IPS-NIHi7 (cell line): ENCODE measurements around the gene NAV3.

Experiments
- DNase-seq: peaks from one replicate; pipeline ENCODE4 v3.0.0; 2012; ENCODE audit warnings: mixed read lengths; ENCODE audit errors: extremely low spot score

Gene NAV3, protein sequence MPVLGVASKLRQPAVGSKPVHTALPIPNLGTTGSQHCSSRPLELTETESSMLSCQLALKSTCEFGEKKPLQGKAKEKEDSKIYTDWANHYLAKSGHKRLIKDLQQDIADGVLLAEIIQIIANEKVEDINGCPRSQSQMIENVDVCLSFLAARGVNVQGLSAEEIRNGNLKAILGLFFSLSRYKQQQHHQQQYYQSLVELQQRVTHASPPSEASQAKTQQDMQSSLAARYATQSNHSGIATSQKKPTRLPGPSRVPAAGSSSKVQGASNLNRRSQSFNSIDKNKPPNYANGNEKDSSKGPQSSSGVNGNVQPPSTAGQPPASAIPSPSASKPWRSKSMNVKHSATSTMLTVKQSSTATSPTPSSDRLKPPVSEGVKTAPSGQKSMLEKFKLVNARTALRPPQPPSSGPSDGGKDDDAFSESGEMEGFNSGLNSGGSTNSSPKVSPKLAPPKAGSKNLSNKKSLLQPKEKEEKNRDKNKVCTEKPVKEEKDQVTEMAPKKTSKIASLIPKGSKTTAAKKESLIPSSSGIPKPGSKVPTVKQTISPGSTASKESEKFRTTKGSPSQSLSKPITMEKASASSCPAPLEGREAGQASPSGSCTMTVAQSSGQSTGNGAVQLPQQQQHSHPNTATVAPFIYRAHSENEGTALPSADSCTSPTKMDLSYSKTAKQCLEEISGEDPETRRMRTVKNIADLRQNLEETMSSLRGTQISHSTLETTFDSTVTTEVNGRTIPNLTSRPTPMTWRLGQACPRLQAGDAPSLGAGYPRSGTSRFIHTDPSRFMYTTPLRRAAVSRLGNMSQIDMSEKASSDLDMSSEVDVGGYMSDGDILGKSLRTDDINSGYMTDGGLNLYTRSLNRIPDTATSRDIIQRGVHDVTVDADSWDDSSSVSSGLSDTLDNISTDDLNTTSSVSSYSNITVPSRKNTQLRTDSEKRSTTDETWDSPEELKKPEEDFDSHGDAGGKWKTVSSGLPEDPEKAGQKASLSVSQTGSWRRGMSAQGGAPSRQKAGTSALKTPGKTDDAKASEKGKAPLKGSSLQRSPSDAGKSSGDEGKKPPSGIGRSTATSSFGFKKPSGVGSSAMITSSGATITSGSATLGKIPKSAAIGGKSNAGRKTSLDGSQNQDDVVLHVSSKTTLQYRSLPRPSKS (N-terminal part only)

DNA sequence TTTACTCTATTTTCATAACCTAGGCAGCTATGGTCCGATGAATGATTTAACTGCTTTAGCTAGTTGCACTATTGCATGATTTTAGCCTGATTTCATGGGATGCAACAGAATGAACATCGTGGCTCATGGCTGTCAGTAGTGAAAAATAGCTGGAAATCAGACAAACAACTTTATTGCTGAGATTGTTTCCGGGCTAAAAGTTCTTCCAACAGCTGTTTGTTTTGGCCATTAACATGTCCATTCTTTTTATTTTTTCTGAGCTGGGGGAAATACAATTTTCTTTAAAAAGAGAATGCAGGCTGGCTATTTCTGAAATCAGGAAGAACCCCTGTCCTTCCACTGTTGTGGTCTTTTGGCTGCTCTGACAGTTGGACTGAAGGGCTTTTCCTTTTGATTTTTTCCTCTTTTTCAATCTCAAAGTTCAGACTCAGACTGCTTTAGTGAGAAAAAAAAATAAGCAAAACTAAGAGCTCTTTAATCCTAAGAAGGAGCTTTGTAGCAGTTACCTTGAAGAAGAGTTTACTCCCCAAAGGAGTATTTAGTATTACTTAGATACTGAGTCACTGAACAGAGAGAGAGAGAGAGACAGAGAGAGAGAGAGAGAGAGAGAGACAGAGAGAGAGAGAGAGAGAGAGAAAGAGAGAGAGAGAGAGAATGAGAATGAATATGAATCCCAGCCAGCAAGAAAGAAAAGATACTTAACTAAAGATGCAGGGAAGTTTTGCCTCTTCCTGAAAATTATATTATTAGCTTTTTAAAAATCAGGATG, at the start of gene NAV3:
TSS of gene NAV3 (plus strand) at position 312 of the 769 bp plus-strand sequence. CDS start 568 bp downstream, outside the sequence.
- DNase-seq, result no peak

- DNase-seq, result peak; percentile 21
These were observed 48.7 kb upstream of the NAV3 start for GRCh38 chr12:77782034-77782433.

DNA sequence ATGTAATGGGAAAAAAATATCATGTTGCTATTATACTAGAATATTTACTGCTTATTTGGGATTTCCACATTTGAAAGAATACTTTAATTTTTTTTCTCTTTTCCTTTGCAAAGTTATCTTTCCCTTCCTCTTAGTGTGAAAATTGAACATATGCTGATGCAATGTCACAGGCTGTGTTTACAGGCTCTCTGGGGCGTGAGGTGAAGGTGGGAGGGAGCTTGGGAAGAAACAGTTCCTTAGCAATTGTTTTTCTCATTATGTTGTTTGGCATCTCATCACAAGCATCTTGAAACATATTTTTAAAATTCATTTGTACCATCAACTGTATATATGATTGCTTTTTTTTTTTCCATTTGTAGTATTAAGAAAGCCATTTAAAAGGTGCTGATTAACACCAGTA, 47.9 kb upstream of the NAV3 start:
- DNase-seq, result no peak

DNA sequence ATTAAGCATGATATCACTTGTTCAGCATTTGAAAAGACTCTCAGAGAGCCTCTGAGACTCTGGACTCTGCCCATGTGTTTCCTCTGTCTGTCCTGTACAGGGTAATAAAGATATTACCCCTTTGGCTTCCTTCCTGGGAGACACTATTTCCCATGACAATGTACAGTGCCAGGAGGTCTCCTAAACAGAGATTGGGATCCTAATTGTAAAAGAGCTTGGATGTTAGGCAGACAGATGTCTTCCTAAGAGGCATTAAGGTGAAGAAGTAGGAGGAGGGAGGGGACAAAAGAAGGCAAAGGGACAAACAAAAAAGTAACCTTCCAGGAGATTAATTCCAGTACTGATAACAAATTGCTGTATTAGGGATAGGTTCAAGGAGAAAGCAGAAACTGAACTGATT, 45.5 kb upstream of the NAV3 start:
- DNase-seq, result no peak

DNA sequence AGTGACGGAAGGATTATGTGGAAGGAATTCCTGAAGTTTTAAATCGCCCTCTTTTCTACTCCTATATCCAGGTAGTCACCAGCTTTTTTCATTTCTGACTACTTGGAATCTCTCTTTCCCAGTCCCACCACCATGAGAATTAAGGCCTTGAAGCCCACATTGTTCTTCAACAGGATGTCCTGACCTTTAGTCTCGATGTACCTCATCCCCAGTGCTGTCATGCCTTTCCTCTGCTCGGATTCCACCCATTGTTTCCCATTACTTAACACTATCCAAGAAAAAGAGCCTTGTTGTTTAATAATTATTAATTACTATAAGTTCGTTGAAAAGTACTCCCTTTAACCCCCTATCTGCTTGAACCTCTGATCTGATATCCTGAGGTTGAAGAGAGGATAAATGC, 44.0 kb upstream of the NAV3 start:
- no peak for DNase-seq

GRCh38 chr12:77788231-77789168, 42.2 kb upstream of the NAV3 start:
- no peak for DNase-seq

DNA sequence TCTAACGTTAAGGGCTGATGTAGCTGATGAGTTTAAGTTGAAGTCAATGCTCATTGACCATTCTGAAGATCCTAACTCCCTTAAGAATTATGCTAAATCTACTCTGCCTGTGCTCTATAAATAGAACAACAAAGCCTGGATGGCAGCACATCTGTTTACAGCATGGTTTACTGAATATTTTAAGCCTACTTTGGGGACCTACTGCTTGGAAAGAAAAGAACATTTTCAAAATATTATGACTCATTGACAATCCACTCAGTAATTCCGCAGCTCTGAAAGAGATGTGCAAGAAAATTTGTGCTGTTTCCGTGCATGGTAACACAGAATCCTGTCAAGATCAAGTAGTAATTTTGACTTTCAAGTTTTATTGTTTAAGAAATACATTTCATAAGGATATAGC, 35.0 kb upstream of the NAV3 start:
- DNase-seq, result no peak

DNA sequence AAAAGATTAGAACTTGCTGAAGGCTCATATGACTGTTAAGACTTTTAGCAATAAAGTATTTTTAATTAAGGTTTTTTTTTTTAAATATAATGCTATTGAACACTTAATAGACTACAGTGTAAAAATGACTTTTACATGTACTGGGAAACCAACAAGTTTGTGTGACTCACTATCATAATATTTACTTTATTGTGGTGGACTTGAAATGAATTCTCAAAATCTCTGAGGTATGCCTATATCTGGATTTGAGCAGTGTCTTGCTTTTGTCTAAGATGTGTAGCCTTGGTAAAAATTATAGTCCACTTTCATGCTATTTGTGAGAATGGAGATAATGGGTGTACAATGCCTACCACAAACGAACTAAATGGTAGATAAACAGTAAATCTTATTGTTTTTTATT, 33.9 kb upstream of the NAV3 start:
- no peak for DNase-seq

DNA sequence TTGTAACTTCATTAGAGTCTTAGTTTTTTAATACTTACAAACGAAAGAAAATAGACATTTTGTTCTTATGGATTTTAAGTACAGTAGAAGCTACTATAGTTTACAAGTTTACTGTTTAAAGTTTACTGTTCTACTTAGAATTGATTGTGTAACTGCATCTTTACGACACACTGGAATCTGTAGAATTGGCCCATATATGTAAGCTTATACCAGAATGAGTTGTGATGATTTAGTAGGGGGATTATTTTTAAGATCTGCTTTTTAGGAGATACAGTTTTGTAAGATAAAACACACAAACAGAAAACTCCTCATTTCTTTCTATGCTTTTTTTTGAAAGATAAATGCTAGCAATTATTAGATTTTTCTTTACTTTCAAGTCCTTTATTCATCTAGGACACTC, 30.2 kb upstream of the NAV3 start:
- no peak for DNase-seq

DNA sequence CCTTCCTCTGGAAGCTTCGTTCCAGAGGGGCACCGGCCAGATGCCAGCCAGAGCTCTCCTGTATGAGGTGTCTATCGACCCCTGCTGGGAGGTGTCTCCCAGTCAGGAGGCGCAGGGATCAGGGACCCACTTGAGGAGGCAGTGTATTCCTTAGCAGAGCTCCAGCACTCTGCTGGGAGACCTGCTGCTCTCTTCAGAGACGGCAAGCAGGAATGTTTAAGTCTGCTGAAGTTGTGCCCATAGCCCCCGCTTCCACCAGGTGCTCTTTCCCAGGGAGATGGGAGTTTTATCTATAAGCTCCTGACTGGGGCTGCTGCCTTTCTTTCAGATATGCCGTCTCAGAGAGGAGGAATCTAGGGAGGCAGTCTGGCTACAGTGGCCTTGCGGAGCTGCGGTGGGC, 22.2 kb upstream of the NAV3 start:
- no peak for DNase-seq

- DNase-seq, result no peak
These were observed 17.1 kb upstream of the NAV3 start for GRCh38 chr12:77813558-77813957.

DNA sequence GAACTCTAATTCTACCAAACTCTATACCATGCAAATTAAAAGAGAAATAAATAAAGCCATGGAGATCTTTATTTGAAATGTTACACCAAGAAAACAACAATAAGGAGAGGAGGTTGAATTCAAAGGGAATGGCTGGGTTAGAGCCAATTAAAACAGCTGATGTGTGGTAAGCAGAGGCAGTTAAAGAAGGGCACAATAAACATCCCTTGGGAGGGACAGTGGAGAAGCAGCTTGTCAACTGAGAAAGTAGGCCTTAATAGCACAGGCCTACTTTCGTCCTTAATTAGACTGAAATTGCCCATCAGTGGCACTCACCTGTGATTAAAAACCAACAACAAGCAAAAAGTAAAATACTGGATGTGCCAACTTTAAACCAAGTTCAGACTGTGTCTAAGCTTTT, 16.3 kb upstream of the NAV3 start:
- no peak for DNase-seq

DNA sequence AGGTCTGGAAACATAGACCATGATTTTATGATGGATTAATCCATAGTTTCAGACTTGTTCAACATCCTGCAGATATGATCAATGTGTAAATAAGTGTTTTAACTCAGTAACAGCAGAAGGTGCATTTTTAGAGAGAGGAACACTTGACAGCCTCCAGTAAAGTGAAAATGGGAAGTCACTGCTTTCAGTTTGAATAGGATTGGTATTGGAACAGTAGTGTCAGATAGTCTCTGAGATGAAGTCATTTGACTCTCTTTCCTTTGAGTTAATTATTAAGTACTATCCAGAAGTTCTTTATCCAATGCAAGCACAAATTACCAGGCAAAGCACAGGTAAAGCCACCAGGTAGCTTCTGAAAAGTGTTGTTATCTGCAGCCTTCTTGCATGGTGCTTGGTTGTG, 14.5 kb upstream of the NAV3 start:
- DNase-seq, result no peak

- no peak for DNase-seq
These were observed 13.4 kb upstream of the NAV3 start for GRCh38 chr12:77817276-77817675.

- DNase-seq, result no peak
These were observed 12.3 kb upstream of the NAV3 start for GRCh38 chr12:77818351-77818750.

GRCh38 chr12:77821699-77822203, 8.9 kb upstream of the NAV3 start:
- no peak for DNase-seq

- no peak for DNase-seq
These were observed 2.6 kb downstream of the NAV3 start for GRCh38 chr12:77833329-77833728.

- no peak for DNase-seq
These were observed 3.9 kb downstream of the NAV3 start for GRCh38 chr12:77834618-77835017.

- DNase-seq, result no peak
These were observed 5.3 kb downstream of the NAV3 start for GRCh38 chr12:77835969-77836368.

DNA sequence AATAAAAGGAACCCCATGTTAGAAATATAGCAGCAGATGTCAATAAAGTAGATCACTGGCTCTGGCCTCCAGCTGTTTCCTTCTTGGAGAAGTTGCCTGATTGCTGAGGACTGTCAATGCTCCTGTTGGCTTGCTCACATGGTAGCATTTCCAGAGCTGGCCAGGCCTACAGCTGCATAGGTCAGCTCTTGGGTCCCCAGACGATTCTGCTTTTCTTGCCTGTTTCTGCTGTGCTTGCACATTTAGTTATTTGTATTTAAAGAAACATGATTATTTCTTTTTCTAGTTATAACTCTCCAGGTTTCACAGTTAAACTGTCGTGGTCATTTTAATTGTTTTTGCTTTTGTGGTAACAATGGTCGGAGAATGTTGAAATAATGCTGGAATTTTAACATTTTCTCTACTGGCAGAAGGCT, 7.2 kb downstream of the NAV3 start:
- DNase-seq, result no peak
